SH-SY5Y (cell line): Measurements from ENCODE around the gene SDK1.

ENCODE experiments used
- GATA2 ChIP-seq: IDR thresholded peaks from 2 replicates; pipeline ENCODE4 v1.6.1; 2011; ENCODE audit warnings: mild to moderate bottlenecking, low read depth, low read length
- GATA3 ChIP-seq: IDR thresholded peaks from 2 replicates; pipeline ENCODE4 v1.6.1; 2011; ENCODE audit warnings: low read depth, mild to moderate bottlenecking, low read length, moderate library complexity

- TF ChIP-seq GATA2 (no peak), GATA3 (no peak)
Measured at GRCh38 chr7:4214291-4215155, 913.5 kb downstream of the SDK1 start.
